GM12801 (cell line): ENCODE data around the gene TECPR2.

Experiments
- CTCF ChIP-seq: IDR thresholded peaks from one replicate; pipeline ENCODE4 v1.5.1; 2011; ENCODE audit warnings: control low read depth; ENCODE audit not compliant: insufficient read length; ENCODE audit errors: extremely low read depth

Gene TECPR2

GRCh38 chr14:102537981-102538601 is 175.3 kb downstream of the TECPR2 start:
- TF ChIP-seq CTCF: no peak

- TF ChIP-seq CTCF: no peak
Measured at GRCh38 chr14:102538602-102539543, 176.1 kb downstream of the TECPR2 start.

GRCh38 chr14:102539544-102540314 is 177.0 kb downstream of the TECPR2 start:
- no peak for TF ChIP-seq CTCF

GRCh38 chr14:102540315-102541028 is 177.7 kb downstream of the TECPR2 start:
- TF ChIP-seq CTCF: no peak

GRCh38 chr14:102541771-102542170 is 179.0 kb downstream of the TECPR2 start:
- no peak for TF ChIP-seq CTCF

GRCh38 chr14:102544046-102544746 is 181.5 kb downstream of the TECPR2 start:
- no peak for TF ChIP-seq CTCF
